Measurements from ENCODE around the gene SLC9A9.

Gene SLC9A9

DNA sequence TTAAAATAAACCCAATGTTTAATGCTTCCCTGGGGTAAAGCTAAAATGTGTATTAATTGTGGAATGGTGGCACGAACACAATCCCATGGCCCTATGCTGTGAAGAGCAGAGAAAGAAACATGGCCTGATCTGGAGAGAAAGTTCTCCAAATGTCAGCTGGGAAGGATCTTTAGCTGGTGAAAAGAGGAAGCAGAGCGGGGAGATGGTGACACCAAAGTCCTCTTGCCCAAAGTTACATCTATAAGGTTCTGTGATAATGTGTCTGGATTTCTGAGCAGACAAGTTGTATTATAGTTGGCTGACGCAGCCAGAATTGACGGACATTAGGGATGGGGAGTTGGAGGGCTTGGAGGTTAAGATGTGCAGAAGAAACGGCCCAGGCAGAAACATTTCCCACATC, 532.5 kb downstream of the SLC9A9 start:
- no peak for DNase-seq (ENCODE audit: low read depth)

DNA sequence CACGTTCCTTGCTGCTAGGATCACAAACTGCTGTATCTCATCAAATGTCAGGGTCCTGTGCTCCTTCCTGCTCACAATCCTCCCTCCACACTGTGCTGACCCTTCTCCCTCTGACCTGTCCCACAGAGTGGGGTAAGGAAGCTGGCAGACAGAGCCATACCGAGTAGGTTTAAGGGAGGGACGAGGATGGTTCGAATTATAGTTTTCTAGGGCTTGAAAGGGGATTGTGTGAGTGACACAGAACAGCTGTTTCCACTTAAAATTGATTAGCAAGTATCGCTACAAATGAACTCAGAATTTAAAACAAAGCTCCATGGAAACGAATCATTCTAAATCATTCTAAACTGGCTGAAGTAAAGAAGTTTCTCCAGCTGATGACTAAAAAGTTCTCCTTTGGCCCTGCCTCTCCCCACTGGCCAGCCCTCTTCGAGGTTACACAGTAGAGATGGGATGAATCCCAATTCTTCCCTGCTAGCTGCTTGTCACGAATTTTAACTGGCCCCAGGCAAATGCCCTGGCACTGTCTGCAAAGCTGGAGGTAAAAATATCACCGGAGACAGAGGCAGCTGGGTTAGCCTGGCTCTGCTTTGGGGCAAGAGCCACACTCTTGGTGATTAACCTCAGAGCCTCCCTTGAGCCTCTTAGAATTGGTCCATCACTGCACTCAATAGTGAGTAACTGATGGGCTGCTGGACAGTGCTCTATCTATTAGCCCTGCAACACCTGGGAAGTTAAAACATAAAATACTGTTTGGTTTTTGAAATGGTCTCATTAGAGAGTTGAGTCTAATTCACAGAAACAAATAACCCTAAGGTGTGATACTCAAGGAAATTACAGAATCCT, 533.8 kb downstream of the SLC9A9 start:
- no peak for DNase-seq (ENCODE audit: low read depth)

GRCh38 chr3:143313893-143314188, 534.4 kb downstream of the SLC9A9 start:
- DNase-seq (ENCODE audit: low read depth), result no peak

DNA sequence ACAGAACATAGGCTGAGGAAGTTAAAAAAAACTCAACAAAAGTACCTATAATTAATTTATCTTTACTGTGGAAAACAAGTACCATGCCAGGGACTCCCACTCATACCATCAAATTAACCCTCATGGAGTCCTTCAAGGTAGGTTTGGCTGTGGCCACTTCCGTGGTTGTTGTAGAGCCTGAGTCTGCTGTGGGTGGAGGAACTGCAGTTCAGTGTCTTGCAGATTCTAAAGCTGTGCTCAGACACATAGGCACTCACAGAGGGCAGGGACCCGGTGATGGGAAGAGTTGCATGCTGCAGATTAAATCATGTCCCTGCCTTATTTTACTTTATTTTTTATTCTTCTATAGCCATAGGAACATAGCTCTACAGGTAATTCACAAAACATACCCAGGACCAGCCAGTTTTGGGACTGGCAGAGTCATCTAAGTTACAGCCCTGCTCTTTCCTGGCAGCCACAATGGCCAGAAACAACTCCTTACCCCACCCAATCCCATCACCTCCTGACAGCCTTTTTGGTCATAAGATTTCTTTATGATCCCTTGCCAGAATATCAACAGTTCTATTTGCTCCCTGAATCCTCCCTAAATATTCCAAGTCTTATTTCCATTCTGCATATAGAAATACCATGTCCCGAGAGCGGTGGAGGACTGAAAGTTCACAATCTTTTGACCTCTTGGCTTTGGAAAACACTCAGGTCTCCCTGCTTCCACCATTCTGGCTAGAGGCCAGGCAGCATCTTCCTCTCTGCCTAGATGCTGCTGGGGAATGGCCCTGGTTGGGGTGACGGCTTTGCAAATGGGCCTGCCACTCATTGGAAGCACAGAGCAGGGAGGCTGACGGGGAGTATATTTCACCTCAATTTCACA, 535.0 kb downstream of the SLC9A9 start:
- no peak for DNase-seq (ENCODE audit: low read depth)

DNA sequence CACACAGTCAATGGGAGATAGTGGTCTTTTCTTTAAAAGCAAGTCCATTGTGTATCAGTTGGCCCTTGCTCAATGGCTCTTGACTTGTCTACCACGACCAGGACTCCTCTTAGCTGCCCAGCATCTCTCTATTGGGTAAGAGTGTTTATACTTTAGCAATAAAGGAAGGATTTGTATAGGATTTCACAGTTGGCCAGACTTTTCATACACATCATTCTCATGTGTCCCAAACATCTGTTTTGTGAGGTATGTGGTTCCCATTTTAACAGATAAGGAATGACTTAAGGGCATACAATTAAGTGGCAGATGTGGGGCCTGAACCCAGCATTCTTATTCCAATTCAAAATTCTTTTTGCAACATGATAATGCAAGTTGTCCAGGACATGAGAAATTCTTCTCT, 537.2 kb downstream of the SLC9A9 start:
- DNase-seq (ENCODE audit: low read depth), result no peak

DNA sequence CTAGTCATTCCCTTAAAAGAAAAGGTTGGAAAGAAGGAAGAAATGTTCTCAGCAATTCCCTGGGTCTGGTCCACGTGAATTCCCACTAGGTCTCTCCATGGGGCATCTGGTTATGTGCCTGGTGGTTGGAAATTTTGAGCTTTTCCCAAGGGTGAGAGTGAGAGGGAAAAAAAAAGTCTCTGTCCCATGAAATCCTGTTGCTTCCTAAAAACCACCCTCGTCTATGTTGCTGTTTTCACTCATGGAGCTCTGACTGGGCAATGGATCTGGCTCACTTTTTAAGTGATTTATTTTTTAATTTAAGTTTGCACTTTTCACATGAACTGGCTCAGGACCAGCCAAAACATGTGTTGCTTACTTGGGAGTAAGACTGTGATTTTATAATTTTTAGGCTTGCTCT, 538.6 kb downstream of the SLC9A9 start:
- DNase-seq (ENCODE audit: low read depth), result no peak

DNA sequence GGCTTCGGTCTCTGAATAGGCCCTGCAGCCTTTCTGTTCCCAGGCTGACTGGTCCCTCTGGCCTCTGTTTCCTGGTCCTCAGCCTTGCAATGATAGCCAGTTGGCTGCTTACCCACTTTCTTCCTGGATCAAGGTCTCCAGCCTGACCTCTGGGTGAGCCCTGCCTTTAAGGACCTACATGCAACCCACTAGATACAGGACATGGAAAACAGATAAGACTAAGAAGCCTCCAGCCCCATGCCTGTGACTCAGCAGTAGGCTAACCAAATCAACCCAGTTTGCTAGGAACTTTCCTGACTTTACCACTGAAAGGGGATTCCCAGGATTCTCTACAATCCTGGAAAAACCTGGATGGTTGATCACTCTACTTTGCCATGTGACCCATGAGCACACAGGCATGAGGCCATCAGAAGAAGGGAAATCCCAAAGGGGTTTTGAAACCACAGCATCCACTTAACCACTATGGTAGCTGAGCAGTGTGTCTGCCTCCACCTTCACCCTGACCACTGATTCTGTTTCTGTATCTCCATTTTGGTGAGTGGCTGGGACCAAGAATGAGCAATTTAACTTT, 540.6 kb downstream of the SLC9A9 start:
- DNase-seq (ENCODE audit: low read depth), result no peak

DNA sequence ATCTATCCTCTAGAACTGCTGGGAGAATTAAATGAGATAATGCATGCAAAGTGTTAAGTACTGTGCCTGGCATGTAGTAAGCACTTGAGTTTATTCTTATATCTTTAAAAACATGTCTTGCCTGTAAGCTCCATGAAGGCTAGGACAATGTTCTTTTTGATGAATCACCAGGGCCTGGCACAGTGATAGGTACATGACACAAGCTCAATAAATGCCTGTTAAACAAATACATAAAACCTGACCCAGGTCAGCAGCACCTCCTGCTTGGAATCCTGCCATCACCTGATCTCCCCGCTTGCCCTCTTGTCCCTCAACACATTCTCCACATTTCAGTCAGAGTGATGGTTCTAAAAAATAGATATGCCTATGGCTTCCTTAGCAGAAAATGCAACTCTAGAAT, 541.9 kb downstream of the SLC9A9 start:
- no peak for DNase-seq (ENCODE audit: low read depth)

GRCh38 chr3:143302638-143303171, 545.6 kb downstream of the SLC9A9 start:
- DNase-seq (ENCODE audit: low read depth), result no peak

- DNase-seq (ENCODE audit: low read depth), result no peak
Observed at GRCh38 chr3:143301031-143301901, 547.0 kb downstream of the SLC9A9 start.

DNA sequence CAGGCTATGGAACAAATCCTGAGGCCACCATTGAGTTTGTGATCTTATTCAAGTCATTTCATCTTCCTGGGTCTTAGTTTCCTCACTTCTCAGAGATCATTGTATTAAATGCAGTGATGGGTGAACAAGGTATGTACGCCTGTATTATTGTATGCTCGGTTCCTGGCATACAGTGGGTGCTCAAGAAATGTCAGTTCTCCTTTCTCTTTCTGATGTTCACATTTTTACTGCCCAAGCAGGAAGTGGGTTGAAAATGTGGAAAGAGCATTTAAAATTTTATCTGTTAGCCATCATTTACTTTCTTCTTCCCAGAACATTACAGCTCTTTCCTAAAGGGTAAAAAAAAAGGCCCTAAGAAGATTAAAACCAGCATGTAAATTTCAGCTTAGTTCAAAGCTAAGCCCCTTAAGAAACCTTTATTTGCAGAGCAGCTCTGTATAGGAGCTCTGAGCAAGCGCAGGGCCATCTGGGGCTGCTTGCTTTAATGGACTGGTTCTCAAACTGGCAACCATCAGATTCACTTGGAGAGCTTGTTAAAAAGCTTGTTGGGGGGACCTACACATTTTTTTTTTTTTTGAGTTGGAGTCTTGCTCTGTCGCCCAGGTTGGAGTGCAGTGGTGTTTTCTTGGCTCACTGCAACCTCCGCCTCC, 549.3 kb downstream of the SLC9A9 start:
- no peak for DNase-seq (ENCODE audit: low read depth)

GRCh38 chr3:143298380-143298779, 549.9 kb downstream of the SLC9A9 start:
- no peak for DNase-seq (ENCODE audit: low read depth)

DNA sequence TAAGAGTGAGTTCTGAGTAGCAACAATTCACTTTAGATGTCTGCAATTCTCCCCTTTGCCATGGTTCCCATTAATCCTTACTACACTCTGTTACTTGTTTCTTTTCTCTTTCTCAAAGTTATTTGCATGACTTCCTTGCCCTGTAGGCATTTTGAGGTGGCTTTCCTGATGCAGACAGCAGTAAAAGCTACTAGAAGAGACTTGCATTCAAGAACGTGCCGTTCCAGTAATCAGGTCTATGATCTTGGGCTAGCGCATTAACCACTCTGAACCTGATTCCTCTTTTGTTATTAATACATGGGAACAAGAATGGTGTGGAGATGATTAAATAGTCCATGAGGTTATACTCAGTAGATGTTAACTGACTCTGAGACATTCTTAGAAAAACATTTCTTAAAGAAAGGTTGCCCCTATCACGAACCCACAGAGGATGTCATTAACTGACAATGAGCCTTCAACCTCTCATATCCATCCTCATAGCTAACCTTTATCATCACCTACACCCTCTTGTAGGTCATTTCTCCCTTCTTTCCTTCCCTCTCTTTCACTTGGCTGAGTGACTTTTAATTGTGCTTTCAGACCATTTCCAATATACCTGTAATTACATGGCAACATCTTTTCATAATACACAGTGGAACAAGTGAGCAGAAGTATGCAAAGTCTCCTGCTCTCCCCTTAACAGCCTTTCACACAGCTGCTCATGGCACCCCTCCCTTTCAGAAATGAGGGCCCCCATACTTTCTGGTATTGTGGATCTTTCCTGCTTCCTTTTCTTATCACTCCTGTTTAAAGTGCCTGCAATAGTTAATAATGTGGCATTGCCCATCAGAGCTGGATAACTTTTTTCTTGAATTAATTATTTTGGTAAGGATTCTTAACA, 552.8 kb downstream of the SLC9A9 start:
- no peak for DNase-seq (ENCODE audit: low read depth)

- no peak for DNase-seq (ENCODE audit: low read depth)
Observed at GRCh38 chr3:143294188-143294587, 554.1 kb downstream of the SLC9A9 start.

DNA sequence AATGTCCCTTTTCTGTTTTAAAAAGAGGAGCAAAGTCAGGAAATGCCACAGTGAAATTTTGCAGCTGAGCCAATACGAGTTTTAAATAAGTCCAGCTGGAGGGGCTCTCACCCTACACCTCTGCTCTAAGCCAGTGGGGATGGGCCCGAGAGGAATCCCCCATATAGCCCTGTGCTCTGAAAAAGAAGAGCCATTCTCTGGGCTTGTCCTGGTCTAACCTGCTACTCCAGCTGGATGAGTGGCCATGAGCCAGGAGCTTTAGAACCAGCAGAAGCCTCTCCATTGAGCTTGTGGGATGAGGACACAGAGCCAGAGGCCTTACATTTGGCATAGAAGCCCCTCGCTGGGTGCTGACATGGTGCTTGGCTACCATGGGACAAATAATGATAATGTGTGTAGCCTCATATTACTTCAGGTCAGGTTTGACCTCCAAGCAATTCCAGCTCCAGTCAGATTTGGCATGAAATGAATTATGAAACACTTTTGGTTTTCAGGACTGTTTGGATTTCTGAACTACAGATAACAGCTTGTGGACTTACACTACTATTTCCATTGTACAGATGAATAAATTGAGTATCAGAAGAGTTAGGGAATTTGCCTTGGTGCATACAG, 556.3 kb downstream of the SLC9A9 start:
- DNase-seq (ENCODE audit: low read depth), result no peak

DNA sequence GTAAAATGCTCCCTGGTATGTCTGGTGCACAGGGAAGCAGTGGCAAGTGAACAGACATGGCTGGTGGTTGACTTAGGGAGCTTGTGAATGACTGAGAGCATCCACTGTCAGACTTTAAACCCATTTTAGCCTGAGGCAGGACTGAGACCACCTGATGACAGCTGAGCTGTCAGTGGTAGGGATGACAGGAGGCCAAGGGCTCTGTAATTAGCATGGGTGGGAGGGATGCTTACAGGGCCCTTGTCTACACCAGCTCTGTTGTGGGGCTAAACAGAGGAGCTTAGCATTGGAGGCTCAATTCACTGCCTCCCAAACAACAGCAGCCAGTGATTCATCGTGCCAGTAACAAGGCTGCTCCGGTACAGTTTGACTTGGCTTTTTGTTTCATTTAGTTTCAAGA, 559.3 kb downstream of the SLC9A9 start:
- no peak for DNase-seq (ENCODE audit: low read depth)

DNA sequence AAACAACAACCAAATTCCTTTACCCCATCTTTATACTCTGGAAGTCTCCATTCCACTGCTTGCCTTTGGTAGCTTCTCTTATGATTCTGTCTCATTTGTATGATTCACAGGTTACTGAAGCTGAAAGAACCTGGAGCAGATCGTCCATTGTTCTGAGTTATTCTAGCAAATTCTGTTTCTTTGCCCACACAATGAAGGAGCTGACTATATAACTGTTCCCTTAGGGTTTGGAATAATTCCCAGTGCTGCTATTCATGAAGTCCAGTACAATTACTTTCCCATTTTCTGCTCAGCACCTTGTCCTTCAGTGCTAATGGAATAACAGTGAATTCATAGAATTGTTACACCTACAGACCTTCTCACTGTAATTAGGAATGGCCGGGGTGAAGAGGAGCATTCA, 560.9 kb downstream of the SLC9A9 start:
- DNase-seq (ENCODE audit: low read depth), result no peak

DNA sequence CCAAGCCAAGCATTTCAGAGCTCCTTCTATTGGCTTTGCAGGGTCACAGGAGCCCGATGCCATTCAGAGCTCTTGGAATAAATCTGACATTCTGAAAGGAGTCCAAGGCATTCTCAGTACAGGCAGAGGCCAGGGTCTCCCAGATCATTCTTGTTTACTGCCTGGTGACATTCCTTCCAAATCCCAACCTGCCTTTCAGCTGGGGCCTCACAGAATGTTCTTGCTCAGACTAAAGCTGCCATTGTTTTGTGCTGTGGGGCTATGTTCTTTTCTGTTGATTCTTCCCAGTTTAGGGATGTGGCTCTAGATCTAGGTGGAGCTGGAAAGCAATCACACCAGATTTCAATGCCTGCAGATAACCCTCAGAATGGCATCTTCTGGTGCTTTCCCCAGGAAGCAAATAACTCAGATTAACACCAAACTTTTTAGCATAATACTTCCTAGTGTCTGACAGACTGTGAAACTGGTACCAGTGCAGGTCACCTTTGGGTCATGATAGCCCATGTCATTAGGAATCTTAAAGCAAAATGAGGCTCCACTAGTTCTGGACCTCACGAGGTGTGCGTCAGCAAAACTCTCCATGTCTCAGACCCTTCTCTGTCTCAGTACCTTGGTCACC, 561.8 kb downstream of the SLC9A9 start:
- DNase-seq (ENCODE audit: low read depth), result no peak

GRCh38 chr3:143283432-143284128, 564.7 kb downstream of the SLC9A9 start:
- no peak for DNase-seq (ENCODE audit: low read depth)

All from stimulated activated CD8-positive, alpha-beta memory T cell treated with anti-CD3 and anti-CD28 coated beads, Interleukin-15, amount 100 ng/mL, for 24 hours (primary cell).